Measurements from ENCODE around the gene FEZ2.

FEZ2 gene

DNA sequence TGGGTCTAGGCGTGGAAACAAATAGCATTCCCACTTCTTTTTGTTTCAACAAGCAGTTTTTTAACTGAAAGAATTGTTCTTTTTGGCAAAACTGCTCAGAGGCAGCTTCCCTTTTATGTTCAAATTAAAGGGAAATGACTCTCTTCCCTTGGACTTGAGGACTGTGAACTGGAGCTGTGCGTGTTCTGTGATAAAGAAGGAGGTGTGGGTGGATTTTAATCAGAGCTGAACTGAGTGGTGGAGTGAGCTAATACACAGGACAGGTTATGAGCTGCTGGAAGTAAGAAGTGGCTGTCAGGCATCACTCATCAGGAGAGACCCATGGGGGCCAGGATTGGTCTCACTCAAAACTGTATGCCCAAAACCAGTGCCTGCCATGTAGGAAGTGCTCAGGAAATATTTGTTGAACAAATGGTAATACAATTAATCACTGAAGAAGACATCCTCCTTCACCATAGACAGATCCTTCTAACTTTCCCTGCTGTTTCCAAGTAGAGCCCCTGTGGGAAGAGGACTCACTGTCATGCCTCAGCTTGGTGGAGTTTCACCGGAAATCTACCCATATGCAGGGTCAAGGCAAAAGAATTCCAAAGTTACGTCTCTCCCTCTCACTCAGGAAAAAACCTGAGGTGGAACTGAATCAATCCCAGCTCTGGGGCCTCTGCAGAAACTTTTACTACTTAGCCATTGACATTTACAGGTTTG, 55.9 kb downstream of the FEZ2 start:
- no peak for DNase-seq (ENCODE audit: extremely low spot score)
- ChIA-PET CTCF (interaction anchor here (0.6 to 1.1 kb wide), 2 partner anchors 13 to 187 kb away, joined by 3 read pairs; partner anchors contain the start of gene CRIM1), POLR2A (no interaction called here)
- TF ChIP-seq FOXA1 (IDR thresholded peaks at IDR 0.05): no peak
- TF ChIP-seq ARNT (IDR thresholded peaks at IDR 0.05): no peak
- TF ChIP-seq HDGF (IDR thresholded peaks at IDR 0.05; ENCODE audit: borderline replicate concordance): no peak
- no peak for TF ChIP-seq BHLHE40 (IDR thresholded peaks at IDR 0.05; ENCODE audit: borderline replicate concordance)
- TF ChIP-seq ZNF384 (IDR thresholded peaks at IDR 0.05): no peak
- no peak for TF ChIP-seq FOXK2 (IDR thresholded peaks at IDR 0.05)
- TF ChIP-seq CTBP1 (IDR thresholded peaks at IDR 0.05; ENCODE audit: borderline replicate concordance): no peak
- TF ChIP-seq TARDBP (IDR thresholded peaks at IDR 0.05): no peak

DNA sequence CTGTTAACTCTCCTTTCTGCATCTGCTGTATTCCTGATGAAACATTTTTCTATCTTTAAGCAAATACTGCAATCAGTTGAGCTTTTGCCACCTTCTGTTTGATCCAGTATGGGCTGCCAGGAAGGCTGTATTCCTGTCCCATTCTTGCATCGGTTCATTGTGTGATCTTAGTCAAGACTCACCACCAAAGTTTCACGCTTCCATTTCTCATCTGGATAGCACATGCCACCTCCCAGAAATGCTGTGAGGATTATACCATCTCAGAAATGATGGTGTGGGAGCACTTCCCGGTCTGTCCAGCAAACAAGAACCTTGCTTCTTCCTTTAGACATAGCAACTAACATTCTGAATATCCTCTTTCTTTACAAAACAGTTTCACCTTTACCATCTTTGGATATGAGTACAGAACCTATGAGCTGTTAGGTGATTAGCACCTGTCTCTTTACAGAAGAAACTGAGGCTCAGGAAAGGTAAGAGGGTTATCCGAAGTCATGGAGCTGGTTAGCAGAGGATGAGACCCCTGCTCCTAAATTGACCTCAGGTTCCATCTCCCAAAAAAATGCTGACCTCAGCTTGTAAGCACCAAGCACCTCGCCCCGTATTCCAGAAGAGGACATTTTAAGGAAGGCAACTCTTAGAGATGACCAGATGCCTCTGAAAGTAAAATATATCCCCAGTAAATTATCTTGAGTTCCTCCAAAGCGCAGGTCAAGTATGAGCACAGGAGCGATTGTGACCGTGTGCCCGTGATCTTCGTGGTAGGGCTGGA, 56.8 kb downstream of the FEZ2 start:
- CTCF ChIA-PET: interaction anchor here (0.6 to 1.1 kb wide), 2 partner anchors 12 to 186 kb away, joined by 3 read pairs; partner anchors contain the start of gene CRIM1
- POLR2A ChIA-PET: no interaction called here
- no peak for DNase-seq (ENCODE audit: extremely low spot score)
- TF ChIP-seq ARNT (IDR thresholded peaks at IDR 0.05) (no peak), HDGF (IDR thresholded peaks at IDR 0.05; ENCODE audit: borderline replicate concordance) (no peak)

DNA sequence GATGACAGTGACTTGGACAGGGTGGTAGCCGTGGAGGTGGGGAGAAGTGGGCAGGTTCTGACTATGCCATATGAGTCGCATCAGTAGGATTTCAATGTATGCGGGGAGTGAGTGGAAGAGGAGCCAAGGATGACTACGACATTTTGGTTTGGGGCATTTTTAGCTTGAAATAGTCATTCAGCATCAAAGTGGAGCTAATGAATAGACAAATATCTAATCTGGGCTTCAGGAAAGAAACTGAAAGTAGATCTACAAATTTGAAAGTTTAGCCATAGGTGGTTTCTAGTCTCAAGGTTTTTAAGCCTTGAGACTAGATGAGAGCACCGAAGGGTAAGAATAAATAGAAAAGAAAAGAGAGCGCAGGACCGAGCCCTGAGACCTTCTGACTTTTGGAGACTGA, 58.3 kb downstream of the FEZ2 start:
- ChIA-PET CTCF (no interaction called here), POLR2A (no interaction called here)
- TF ChIP-seq FOXK2 (IDR thresholded peaks at IDR 0.05) (no peak), CTBP1 (IDR thresholded peaks at IDR 0.05; ENCODE audit: borderline replicate concordance) (no peak), FOXM1 (IDR thresholded peaks at IDR 0.05; ENCODE audit: borderline replicate concordance) (no peak), BHLHE40 (IDR thresholded peaks at IDR 0.05; ENCODE audit: borderline replicate concordance) (no peak), SUZ12 (IDR thresholded peaks at IDR 0.05) (no peak), ZNF384 (IDR thresholded peaks at IDR 0.05) (no peak), LEF1 (IDR thresholded peaks at IDR 0.05; ENCODE audit: borderline replicate concordance) (no peak), HDGF (IDR thresholded peaks at IDR 0.05; ENCODE audit: borderline replicate concordance) (no peak), ELF4 (IDR thresholded peaks at IDR 0.05) (no peak), L3MBTL2 (conservative IDR thresholded peaks at IDR 0.05) (no peak), ARNT (IDR thresholded peaks at IDR 0.05) (no peak), NFRKB (IDR thresholded peaks at IDR 0.05) (no peak)
- DNase-seq (ENCODE audit: extremely low spot score): no peak

DNA sequence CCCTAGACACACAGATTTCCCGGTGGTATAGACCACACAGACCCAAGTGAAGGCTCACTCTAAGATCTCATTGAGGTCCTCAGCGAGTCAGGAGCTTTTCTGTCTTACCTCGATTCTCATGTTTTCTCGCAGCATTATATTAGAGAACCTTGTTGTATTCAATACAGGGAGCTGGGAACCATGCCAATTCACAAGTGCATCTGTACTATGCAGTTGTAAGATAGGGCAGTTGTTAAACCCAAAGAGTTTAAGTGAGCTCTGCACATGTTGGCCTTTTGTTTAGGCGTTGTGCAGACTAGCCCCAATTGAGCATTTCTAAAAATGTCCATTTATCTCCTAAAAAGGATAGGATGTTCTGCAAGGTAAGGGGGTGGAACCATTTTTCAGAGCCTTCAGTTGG, 59.6 kb downstream of the FEZ2 start:
- POLR2A ChIA-PET: no interaction called here
- no peak for TF ChIP-seq TARDBP (IDR thresholded peaks at IDR 0.05)
- no peak for TF ChIP-seq BHLHE40 (IDR thresholded peaks at IDR 0.05; ENCODE audit: borderline replicate concordance)
- no peak for TF ChIP-seq SUZ12 (IDR thresholded peaks at IDR 0.05)
- TF ChIP-seq ARNT (IDR thresholded peaks at IDR 0.05): no peak
- no peak for TF ChIP-seq SP1 (IDR thresholded peaks at IDR 0.05)
- no peak for TF ChIP-seq LEF1 (IDR thresholded peaks at IDR 0.05; ENCODE audit: borderline replicate concordance)
- TF ChIP-seq ZNF384 (IDR thresholded peaks at IDR 0.05): no peak
- TF ChIP-seq CTBP1 (IDR thresholded peaks at IDR 0.05; ENCODE audit: borderline replicate concordance): no peak
- TF ChIP-seq HDGF (IDR thresholded peaks at IDR 0.05; ENCODE audit: borderline replicate concordance): no peak
- TF ChIP-seq L3MBTL2 (conservative IDR thresholded peaks at IDR 0.05): no peak
- no peak for TF ChIP-seq FOXK2 (IDR thresholded peaks at IDR 0.05)
- TF ChIP-seq, protein P1, sequence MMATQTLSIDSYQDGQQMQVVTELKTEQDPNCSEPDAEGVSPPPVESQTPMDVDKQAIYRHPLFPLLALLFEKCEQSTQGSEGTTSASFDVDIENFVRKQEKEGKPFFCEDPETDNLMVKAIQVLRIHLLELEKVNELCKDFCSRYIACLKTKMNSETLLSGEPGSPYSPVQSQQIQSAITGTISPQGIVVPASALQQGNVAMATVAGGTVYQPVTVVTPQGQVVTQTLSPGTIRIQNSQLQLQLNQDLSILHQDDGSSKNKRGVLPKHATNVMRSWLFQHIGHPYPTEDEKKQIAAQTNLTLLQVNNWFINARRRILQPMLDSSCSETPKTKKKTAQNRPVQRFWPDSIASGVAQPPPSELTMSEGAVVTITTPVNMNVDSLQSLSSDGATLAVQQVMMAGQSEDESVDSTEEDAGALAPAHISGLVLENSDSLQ (IDR thresholded peaks at IDR 0.05): no peak
- no peak for TF ChIP-seq FOXM1 (IDR thresholded peaks at IDR 0.05; ENCODE audit: borderline replicate concordance)
- no peak for TF ChIP-seq ELF4 (IDR thresholded peaks at IDR 0.05)
- no peak for TF ChIP-seq FOXA1 (IDR thresholded peaks at IDR 0.05)
- TF ChIP-seq NFRKB (IDR thresholded peaks at IDR 0.05): no peak
- CTCF ChIA-PET: no interaction called here
- DNase-seq (ENCODE audit: extremely low spot score): no peak

- TF ChIP-seq HDGF (IDR thresholded peaks at IDR 0.05; ENCODE audit: borderline replicate concordance) (no peak), FOXA1 (IDR thresholded peaks at IDR 0.05) (no peak), NFRKB (IDR thresholded peaks at IDR 0.05) (no peak)
- CTCF ChIA-PET: no interaction called here
- DNase-seq (ENCODE audit: extremely low spot score): no peak
- POLR2A ChIA-PET: no interaction called here
Observed at GRCh38 chr2:36536776-36537175, 61.2 kb downstream of the FEZ2 start.

- ChIA-PET CTCF (no interaction called here), POLR2A (no interaction called here)
- DNase-seq (ENCODE audit: extremely low spot score): no peak
- TF ChIP-seq BHLHE40 (IDR thresholded peaks at IDR 0.05; ENCODE audit: borderline replicate concordance): no peak
- TF ChIP-seq HDGF (IDR thresholded peaks at IDR 0.05; ENCODE audit: borderline replicate concordance): no peak
- TF ChIP-seq SUZ12 (IDR thresholded peaks at IDR 0.05): no peak
- no peak for TF ChIP-seq L3MBTL2 (conservative IDR thresholded peaks at IDR 0.05)
- TF ChIP-seq TARDBP (IDR thresholded peaks at IDR 0.05): no peak
- no peak for TF ChIP-seq FOXK2 (IDR thresholded peaks at IDR 0.05)
- TF ChIP-seq FOXA1 (IDR thresholded peaks at IDR 0.05): no peak
- no peak for TF ChIP-seq NFRKB (IDR thresholded peaks at IDR 0.05)
- TF ChIP-seq CTBP1 (IDR thresholded peaks at IDR 0.05; ENCODE audit: borderline replicate concordance): no peak
- no peak for TF ChIP-seq ARNT (IDR thresholded peaks at IDR 0.05)
- TF ChIP-seq FOXM1 (IDR thresholded peaks at IDR 0.05; ENCODE audit: borderline replicate concordance): no peak
- TF ChIP-seq SP1 (IDR thresholded peaks at IDR 0.05): no peak
- TF ChIP-seq, protein P1 (IDR thresholded peaks at IDR 0.05): no peak
- no peak for TF ChIP-seq ZNF384 (IDR thresholded peaks at IDR 0.05)
- no peak for TF ChIP-seq ELF4 (IDR thresholded peaks at IDR 0.05)
- TF ChIP-seq LEF1 (IDR thresholded peaks at IDR 0.05; ENCODE audit: borderline replicate concordance): no peak
Observed at GRCh38 chr2:36535099-36535498, 62.9 kb downstream of the FEZ2 start.

Data from HEK293T (cell line).